Measurements from ENCODE around the gene WDR90.

The WDR90 gene

DNA sequence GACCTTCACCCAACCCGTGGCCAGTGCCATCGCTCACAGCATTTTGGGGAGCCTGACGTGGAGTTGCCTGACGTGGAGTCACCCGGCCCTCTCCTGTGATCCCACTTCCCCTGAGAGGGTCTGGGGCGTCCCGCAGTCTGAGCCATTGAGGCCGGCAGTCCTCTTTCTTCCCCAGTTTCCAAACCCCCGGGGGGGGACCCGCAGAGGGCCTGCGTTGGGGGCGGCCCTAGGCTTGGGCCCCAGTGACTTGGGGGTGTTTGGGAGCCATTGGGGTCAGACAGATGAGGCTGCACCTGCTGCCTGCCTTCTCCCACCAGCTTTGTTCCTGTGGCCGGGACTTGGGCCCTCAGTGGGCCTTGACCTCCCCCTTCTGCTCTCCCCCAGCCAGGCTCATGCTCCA lies 20.5 kb downstream of the WDR90 start:
- peaks cover 64% of the 10 kb centered on the region for H3K36me3 ChIP-seq

DNA sequence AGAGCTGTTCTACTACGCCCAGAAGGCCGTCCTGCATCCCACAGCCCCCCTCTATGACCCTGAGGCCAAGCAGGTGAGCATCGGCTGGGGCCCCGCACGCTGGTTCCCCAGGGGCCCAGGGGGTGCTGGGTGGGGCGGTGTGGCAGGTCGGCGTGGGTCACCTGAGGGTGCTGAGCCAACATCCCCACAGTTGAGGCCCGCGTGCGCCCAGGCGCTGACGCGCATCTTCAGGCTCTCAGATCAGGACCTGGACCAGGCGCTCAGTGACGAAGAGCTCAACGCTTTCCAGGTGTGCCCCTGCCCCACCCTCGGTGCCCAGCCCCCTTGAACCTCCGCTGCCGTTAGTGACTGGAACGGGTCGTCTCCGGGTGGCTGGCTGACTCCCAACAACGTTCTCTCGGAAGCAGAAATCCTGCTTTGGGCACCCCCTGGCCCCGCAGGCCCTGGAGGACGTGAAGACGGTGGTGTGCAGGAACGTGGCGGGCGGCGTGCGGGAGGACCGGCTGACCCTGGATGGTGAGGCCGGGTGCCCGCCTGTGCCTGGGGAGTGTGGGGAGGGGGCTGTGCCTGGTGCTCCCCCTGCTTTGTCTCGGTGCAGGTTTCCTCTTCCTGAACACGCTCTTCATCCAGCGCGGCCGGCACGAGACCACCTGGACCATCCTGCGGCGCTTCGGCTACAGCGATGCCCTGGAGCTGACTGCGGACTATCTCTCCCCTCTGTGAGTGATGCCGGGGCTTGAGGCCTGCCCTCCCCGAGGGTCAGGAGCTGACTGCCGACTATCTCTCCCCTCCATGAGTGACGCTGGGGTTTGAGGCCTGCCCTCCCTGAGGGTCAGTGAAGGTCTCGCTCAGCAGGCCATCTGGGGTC lies 21.6 kb downstream of the WDR90 start:
- TF ChIP-seq, protein P1, sequence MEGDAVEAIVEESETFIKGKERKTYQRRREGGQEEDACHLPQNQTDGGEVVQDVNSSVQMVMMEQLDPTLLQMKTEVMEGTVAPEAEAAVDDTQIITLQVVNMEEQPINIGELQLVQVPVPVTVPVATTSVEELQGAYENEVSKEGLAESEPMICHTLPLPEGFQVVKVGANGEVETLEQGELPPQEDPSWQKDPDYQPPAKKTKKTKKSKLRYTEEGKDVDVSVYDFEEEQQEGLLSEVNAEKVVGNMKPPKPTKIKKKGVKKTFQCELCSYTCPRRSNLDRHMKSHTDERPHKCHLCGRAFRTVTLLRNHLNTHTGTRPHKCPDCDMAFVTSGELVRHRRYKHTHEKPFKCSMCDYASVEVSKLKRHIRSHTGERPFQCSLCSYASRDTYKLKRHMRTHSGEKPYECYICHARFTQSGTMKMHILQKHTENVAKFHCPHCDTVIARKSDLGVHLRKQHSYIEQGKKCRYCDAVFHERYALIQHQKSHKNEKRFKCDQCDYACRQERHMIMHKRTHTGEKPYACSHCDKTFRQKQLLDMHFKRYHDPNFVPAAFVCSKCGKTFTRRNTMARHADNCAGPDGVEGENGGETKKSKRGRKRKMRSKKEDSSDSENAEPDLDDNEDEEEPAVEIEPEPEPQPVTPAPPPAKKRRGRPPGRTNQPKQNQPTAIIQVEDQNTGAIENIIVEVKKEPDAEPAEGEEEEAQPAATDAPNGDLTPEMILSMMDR (IDR thresholded peaks at IDR 0.05; ENCODE audit: low read depth, low read length): no peak
- no peaks in the 10 kb centered on the region for H3K9me3 ChIP-seq (ENCODE audit: severe bottlenecking)
- H3K4me3 ChIP-seq (ENCODE audit: low read depth, low read length): no peak overlapping the region
- DNase-seq: no peak
- H3K36me3 ChIP-seq: peaks cover 64% of the 10 kb centered on the region
- H3K27me3 ChIP-seq (ENCODE audit: insufficient read depth, low read depth, severe bottlenecking): no peaks in the 10 kb centered on the region
- no peak overlapping the region for H3K27ac ChIP-seq

More for the DNA sequence above, 20.5 kb downstream of the WDR90 start:
- TF ChIP-seq, protein P1 (IDR thresholded peaks at IDR 0.05; ENCODE audit: low read depth, low read length): no peak
- Histone ChIP-seq H3K27ac (no peak overlapping the region), H3K9me3 (ENCODE audit: severe bottlenecking) (no peaks in the 10 kb centered on the region), H3K27me3 (ENCODE audit: insufficient read depth, low read depth, severe bottlenecking) (no peaks in the 10 kb centered on the region), H3K4me3 (ENCODE audit: low read depth, low read length) (no peak overlapping the region)
- DNase-seq: no peak

- no peaks in the 10 kb centered on the region for H3K27me3 ChIP-seq (ENCODE audit: insufficient read depth, low read depth, severe bottlenecking)
- no peak for DNase-seq
- H3K9me3 ChIP-seq (ENCODE audit: severe bottlenecking): no peaks in the 10 kb centered on the region
- TF ChIP-seq, protein P1 (IDR thresholded peaks at IDR 0.05; ENCODE audit: low read depth, low read length): no peak
- H3K27ac ChIP-seq: no peak overlapping the region
- H3K4me3 ChIP-seq (ENCODE audit: low read depth, low read length): no peak overlapping the region
- peaks cover 64% of the 10 kb centered on the region for H3K36me3 ChIP-seq
These were observed 22.4 kb downstream of the WDR90 start for GRCh38 chr16:671353-672131.

GRCh38 chr16:672371-672770 lies 23.2 kb downstream of the WDR90 start:
- TF ChIP-seq, protein P1 (IDR thresholded peaks at IDR 0.05; ENCODE audit: low read depth, low read length): no peak
- no peak for DNase-seq
- no peaks in the 10 kb centered on the region for H3K27me3 ChIP-seq (ENCODE audit: insufficient read depth, low read depth, severe bottlenecking)
- H3K36me3 ChIP-seq: peaks cover 61% of the 10 kb centered on the region
- no peak overlapping the region for H3K4me3 ChIP-seq (ENCODE audit: low read depth, low read length)
- no peaks in the 10 kb centered on the region for H3K9me3 ChIP-seq (ENCODE audit: severe bottlenecking)
- no peak overlapping the region for H3K27ac ChIP-seq

GRCh38 chr16:672851-673250 lies 23.7 kb downstream of the WDR90 start:
- peaks cover 59% of the 10 kb centered on the region for H3K36me3 ChIP-seq
- TF ChIP-seq, protein P1 (IDR thresholded peaks at IDR 0.05; ENCODE audit: low read depth, low read length): no peak
- DNase-seq: no peak

More at GRCh38 chr16:672851-673250, 23.7 kb downstream of the WDR90 start:
- Histone ChIP-seq H3K4me3 (ENCODE audit: low read depth, low read length) (no peak overlapping the region), H3K9me3 (ENCODE audit: severe bottlenecking) (no peaks in the 10 kb centered on the region), H3K27me3 (ENCODE audit: insufficient read depth, low read depth, severe bottlenecking) (no peaks in the 10 kb centered on the region), H3K27ac (no peak overlapping the region)
